ENCODE data around the gene GPD1. TPM values are rescaled to one million over a fixed set of nuclear protein-coding genes. Genes with fewer than 3 reads are reported as not detected.
A peak's percentile ranks its signal among the peaks of the same experiment; 100 is the strongest.

The GPD1 gene
- total RNA-seq, 1 experiment from 2014 or later, result 1.4 TPM

- in situ Hi-C loops (cut with HindIII; ENCODE audit: low pct_unique_long_range_greater_than_20kb, low sequenced_read_pairs), result no loop called here
These were observed 15.8 kb upstream of the GPD1 start for GRCh38 chr12:50087995-50088394.

GRCh38 chr12:50088577-50089335, 15.1 kb upstream of the GPD1 start:
- DNase-seq (ENCODE audit: low read depth, low spot score), result peak; percentile 69
- in situ Hi-C loops (cut with HindIII; ENCODE audit: low pct_unique_long_range_greater_than_20kb, low sequenced_read_pairs), result no loop called here

More at GRCh38 chr12:50087995-50088394, 15.8 kb upstream of the GPD1 start:
- peak; percentile 97 for DNase-seq (ENCODE audit: low read depth, low spot score)

- no peak for DNase-seq (ENCODE audit: low read depth, low spot score)
- in situ Hi-C loops (cut with HindIII; ENCODE audit: low pct_unique_long_range_greater_than_20kb, low sequenced_read_pairs), result no loop called here
These were observed 14.1 kb upstream of the GPD1 start for GRCh38 chr12:50089730-50090129.

- in situ Hi-C loops (cut with HindIII; ENCODE audit: low pct_unique_long_range_greater_than_20kb, low sequenced_read_pairs), result no loop called here
- no peak for DNase-seq (ENCODE audit: low read depth, low spot score)
These were observed 13.4 kb upstream of the GPD1 start for GRCh38 chr12:50090391-50090790.

- DNase-seq (ENCODE audit: low read depth, low spot score), result no peak
- in situ Hi-C loops (cut with HindIII; ENCODE audit: low pct_unique_long_range_greater_than_20kb, low sequenced_read_pairs), result no loop called here
These were observed 5.9 kb upstream of the GPD1 start for GRCh38 chr12:50097952-50098351.

- in situ Hi-C loops (cut with HindIII; ENCODE audit: low pct_unique_long_range_greater_than_20kb, low sequenced_read_pairs), result no loop called here
- no peak for DNase-seq (ENCODE audit: low read depth, low spot score)
These were observed 4.4 kb upstream of the GPD1 start for GRCh38 chr12:50099302-50100008.

- DNase-seq (ENCODE audit: low read depth, low spot score), result no peak
- in situ Hi-C loops (cut with HindIII; ENCODE audit: low pct_unique_long_range_greater_than_20kb, low sequenced_read_pairs), result no loop called here
These were observed 3.2 kb upstream of the GPD1 start for GRCh38 chr12:50100561-50100960.

GRCh38 chr12:50101663-50102062, 2.1 kb upstream of the GPD1 start:
- in situ Hi-C loops (cut with HindIII; ENCODE audit: low pct_unique_long_range_greater_than_20kb, low sequenced_read_pairs), result no loop called here
- DNase-seq (ENCODE audit: low read depth, low spot score), result peak; percentile 78

- in situ Hi-C loops (cut with HindIII; ENCODE audit: low pct_unique_long_range_greater_than_20kb, low sequenced_read_pairs), result no loop called here
- no peak for DNase-seq (ENCODE audit: low read depth, low spot score)
These were observed 1.7 kb upstream of the GPD1 start for GRCh38 chr12:50102131-50102531.

GRCh38 chr12:50102646-50103309, 1.0 kb upstream of the GPD1 start:
- DNase-seq (ENCODE audit: low read depth, low spot score), result no peak
- in situ Hi-C loops (cut with HindIII; ENCODE audit: low pct_unique_long_range_greater_than_20kb, low sequenced_read_pairs), result no loop called here

- in situ Hi-C loops (cut with HindIII; ENCODE audit: low pct_unique_long_range_greater_than_20kb, low sequenced_read_pairs), result no loop called here
These were observed 457 bp upstream of the GPD1 start for GRCh38 chr12:50103351-50103750.

GRCh38 chr12:50104417-50105366, 884 bp downstream of the GPD1 start:
- in situ Hi-C loops (cut with HindIII; ENCODE audit: low pct_unique_long_range_greater_than_20kb, low sequenced_read_pairs), result no loop called here
- DNase-seq (ENCODE audit: low read depth, low spot score), result no peak

More at GRCh38 chr12:50103351-50103750, 457 bp upstream of the GPD1 start:
- DNase-seq (ENCODE audit: low read depth, low spot score), result no peak

- in situ Hi-C loops (cut with HindIII; ENCODE audit: low pct_unique_long_range_greater_than_20kb, low sequenced_read_pairs), result no loop called here
- no peak for DNase-seq (ENCODE audit: low read depth, low spot score)
These were observed 2.2 kb downstream of the GPD1 start for GRCh38 chr12:50105913-50106450.

- in situ Hi-C loops (cut with HindIII; ENCODE audit: low pct_unique_long_range_greater_than_20kb, low sequenced_read_pairs), result no loop called here
- DNase-seq (ENCODE audit: low read depth, low spot score), result no peak
These were observed 3.1 kb downstream of the GPD1 start for GRCh38 chr12:50106907-50107306.

- DNase-seq (ENCODE audit: low read depth, low spot score), result no peak
- in situ Hi-C loops (cut with HindIII; ENCODE audit: low pct_unique_long_range_greater_than_20kb, low sequenced_read_pairs), result no loop called here
These were observed 3.8 kb downstream of the GPD1 start for GRCh38 chr12:50107416-50108268.

GRCh38 chr12:50109319-50109718, 5.5 kb downstream of the GPD1 start:
- DNase-seq (ENCODE audit: low read depth, low spot score), result no peak
- in situ Hi-C loops (cut with HindIII; ENCODE audit: low pct_unique_long_range_greater_than_20kb, low sequenced_read_pairs), result no loop called here

All from SK-MEL-5 (cell line).